H9 (cell line): ENCODE data around the gene NAT14. TPM values are rescaled to one million over a fixed set of nuclear protein-coding genes. Genes with fewer than 3 reads are reported as not detected.

ENCODE experiments used
- DNase-seq: peaks from one replicate; pipeline ENCODE4 v3.0.0-alpha.2; 2017
- H2AFZ ChIP-seq: one replicate; pipeline ENCODE4 v1.6.1; 2013; ENCODE audit warnings: mild to moderate bottlenecking, low read length, control low read depth, moderate library complexity
- H2AK5ac ChIP-seq: 2 replicates; pipeline ENCODE4 v1.6.1; 2013; ENCODE audit warnings: low read length, control low read depth, mixed read lengths; ENCODE audit not compliant: insufficient read length
- H2BK120ac ChIP-seq: one replicate; pipeline ENCODE4 v1.6.1; 2013; ENCODE audit warnings: low read depth, mild to moderate bottlenecking, low read length, control low read depth, inconsistent platforms; ENCODE audit not compliant: poor library complexity, severe bottlenecking
- H2BK12ac ChIP-seq: 2 replicates; pipeline ENCODE4 v1.6.1; 2013; ENCODE audit warnings: low read length, control low read depth, mixed read lengths, low read depth; ENCODE audit not compliant: insufficient read length
- H2BK15ac ChIP-seq: 2 replicates; pipeline ENCODE4 v1.6.1; 2013; ENCODE audit warnings: low read depth, low read length, control low read depth
- H2BK20ac ChIP-seq: one replicate; pipeline ENCODE4 v1.6.1; 2013; ENCODE audit warnings: low read depth, mild to moderate bottlenecking, low read length, control low read depth, inconsistent platforms; ENCODE audit not compliant: poor library complexity, severe bottlenecking
- H2BK5ac ChIP-seq: 2 replicates; pipeline ENCODE4 v1.6.1; 2013; ENCODE audit warnings: low read length, control low read depth, mixed read lengths; ENCODE audit not compliant: insufficient read length
- H3K14ac ChIP-seq: 2 replicates; pipeline ENCODE4 v1.6.1; 2013; ENCODE audit warnings: low read length, control low read depth; ENCODE audit not compliant: insufficient read depth
- H3K18ac ChIP-seq: 2 replicates; pipeline ENCODE4 v1.6.1; 2013; ENCODE audit warnings: low read depth, mild to moderate bottlenecking, mixed read lengths, low read length, control low read depth; ENCODE audit not compliant: insufficient read length
- H3K23ac ChIP-seq: 2 replicates; pipeline ENCODE4 v1.6.1; 2013; ENCODE audit warnings: low read length, control low read depth, mixed read lengths, low read depth; ENCODE audit not compliant: insufficient read length
- H3K23me2 ChIP-seq: 2 replicates; pipeline ENCODE4 v1.6.1; 2013; ENCODE audit warnings: low read depth, mild to moderate bottlenecking, mixed read lengths, low read length, control low read depth; ENCODE audit not compliant: insufficient read length, poor library complexity, severe bottlenecking
- H3K27ac ChIP-seq: 2 replicates; pipeline ENCODE4 v1.5.1; 2013; ENCODE audit warnings: low read length, control low read depth, mixed read lengths, low read depth; ENCODE audit not compliant: insufficient read length
- H3K27me3 ChIP-seq: 2 replicates; pipeline ENCODE4 v1.6.1; 2013; ENCODE audit warnings: low read length, control low read depth, inconsistent platforms; ENCODE audit not compliant: insufficient read depth
- H3K4ac ChIP-seq: 2 replicates; pipeline ENCODE4 v1.6.1; 2013; ENCODE audit warnings: low read depth, mild to moderate bottlenecking, control low read depth, inconsistent platforms, low read length, moderate library complexity
- H3K4me1 ChIP-seq: 2 replicates; pipeline ENCODE4 v1.6.1; 2013; ENCODE audit warnings: low read length, control low read depth, inconsistent platforms; ENCODE audit not compliant: insufficient read depth
- H3K4me2 ChIP-seq: 2 replicates; pipeline ENCODE4 v1.6.1; 2013; ENCODE audit warnings: low read length, control low read depth, mixed read lengths; ENCODE audit not compliant: insufficient read length, insufficient read depth
- H3K56ac ChIP-seq: 2 replicates; pipeline ENCODE4 v1.6.1; 2013; ENCODE audit warnings: low read depth, mild to moderate bottlenecking, mixed read lengths, low read length, control low read depth; ENCODE audit not compliant: insufficient read length
- H3K79me1 ChIP-seq: 2 replicates; pipeline ENCODE4 v1.6.1; 2013; ENCODE audit warnings: low read depth, mild to moderate bottlenecking, moderate library complexity, low read length, control low read depth, inconsistent platforms; ENCODE audit not compliant: insufficient read depth, poor library complexity, severe bottlenecking
- H3K79me2 ChIP-seq: 2 replicates; pipeline ENCODE4 v1.6.1; 2013; ENCODE audit warnings: low read length, control low read depth, inconsistent platforms; ENCODE audit not compliant: insufficient read depth
- H3K9ac ChIP-seq: 2 replicates; pipeline ENCODE4 v1.6.1; 2013; ENCODE audit warnings: low read length, control low read depth, mixed read lengths; ENCODE audit not compliant: insufficient read length; ENCODE audit errors: extremely low read depth
- H3K9me3 ChIP-seq: one replicate; pipeline ENCODE4 v1.6.1; 2013; ENCODE audit warnings: low read depth, low read length, inconsistent platforms; ENCODE audit not compliant: control insufficient read depth
- H3T11ph ChIP-seq: one replicate; pipeline ENCODE4 v1.6.1; 2013; ENCODE audit warnings: mild to moderate bottlenecking, low read length, control low read depth, inconsistent platforms
- H4K20me1 ChIP-seq: one replicate; pipeline ENCODE4 v1.6.1; 2013; ENCODE audit not compliant: control insufficient read depth, insufficient read length, insufficient read depth
- H4K5ac ChIP-seq: 2 replicates; pipeline ENCODE4 v1.6.1; 2013; ENCODE audit warnings: low read depth, mild to moderate bottlenecking, mixed read lengths, low read length, control low read depth; ENCODE audit not compliant: insufficient read length
- H4K8ac ChIP-seq: replicated peaks from 2 replicates; pipeline ENCODE4 v1.6.1; 2013; ENCODE audit warnings: low read length, control low read depth, mixed read lengths, low read depth; ENCODE audit not compliant: insufficient read length
- H4K91ac ChIP-seq: 2 replicates; pipeline ENCODE4 v1.6.1; 2013; ENCODE audit warnings: low read depth, mild to moderate bottlenecking, moderate library complexity, mixed read lengths, low read length, control low read depth; ENCODE audit not compliant: insufficient read length
- H3K27ac Mint-ChIP-seq, 3 experiments: 2 replicates in 2 of 3; 3 replicates in 1 of 3; pipeline ENCODE4 v1.8.0; 2020 to 2021; ENCODE audit warnings: mixed read lengths in 3 of 3, mild to moderate bottlenecking in 1 of 3, moderate library complexity in 1 of 3
- H3K27me3 Mint-ChIP-seq: 2 replicates; pipeline ENCODE4 v1.8.0; 2021; ENCODE audit warnings: low read depth, mild to moderate bottlenecking, moderate library complexity, mixed read lengths
- H3K36me3 Mint-ChIP-seq, 3 experiments: 2 replicates in 2 of 3; 3 replicates in 1 of 3; pipeline ENCODE4 v1.8.0; 2020 to 2021; ENCODE audit warnings: low read depth in 3 of 3, mixed read lengths in 3 of 3; ENCODE audit not compliant: insufficient read depth in 1 of 3
- H3K4me1 Mint-ChIP-seq, 2 experiments: 2 replicates each; pipeline ENCODE4 v1.8.0; 2020; ENCODE audit warnings: mixed read lengths in 2 of 2
- H3K4me3 Mint-ChIP-seq, 2 experiments: 2 replicates in 1 of 2; 3 replicates in 1 of 2; pipeline ENCODE4 v1.8.0; 2020 to 2021; ENCODE audit warnings: mild to moderate bottlenecking in 2 of 2, mixed read lengths in 2 of 2, moderate library complexity in 1 of 2
- H3K9me3 Mint-ChIP-seq, 2 experiments: 2 replicates in 1 of 2; 3 replicates in 1 of 2; pipeline ENCODE4 v1.8.0; 2020; ENCODE audit warnings: mild to moderate bottlenecking in 2 of 2, mixed read lengths in 2 of 2, moderate library complexity in 1 of 2
- CTCF ChIP-seq: fragments of 200-600 bp; sonication (generic); conservative IDR thresholded peaks from 3 replicates; pipeline ENCODE4 v1.8.0; 2021; ENCODE audit warnings: antibody characterized with exemption, mild to moderate bottlenecking
- WGBS: extraction: QIAGEN DNeasy Blood & Tissue Kit; methylation state at CpG from one replicate; pipeline ENCODE4 v1.1.7; 2013; ENCODE audit warnings: missing lambda C conversion rate, low lambda C conversion rate, mixed read lengths; ENCODE audit not compliant: insufficient read length; ENCODE audit errors: extremely low coverage; 5-methylcytosine and 5-hydroxymethylcytosine counted together
- total RNA-seq: library from RNA; stranded (reverse); gene quantifications from 2 replicates; pipeline ENCODE4 v1.2.1, GENCODE V29; 2021

The NAT14 gene
- total RNA-seq, 1 experiment from 2014 or later = 51.2 TPM

- Histone ChIP-seq H3K23ac (no peak overlapping the region), H3K9ac (no peak overlapping the region), H2AFZ (no peak overlapping the region), H2BK12ac (no peak overlapping the region), H2BK20ac (no peak overlapping the region), H3K27me3 (peaks cover 2% of the 10 kb centered on the region; the same call in 1 of the 2 replicates), H3K4me2 (no peak overlapping the region), H3K4ac (no peak overlapping the region), H3T11ph (no peak overlapping the region), H2BK15ac (no peak overlapping the region), H3K14ac (no peak overlapping the region), H2AK5ac (no peak overlapping the region), H2BK120ac (no peak overlapping the region), H2BK5ac (no peak overlapping the region), H3K56ac (no peak overlapping the region), H4K5ac (no peak overlapping the region), H3K79me1 (no peaks in the 10 kb centered on the region), H4K20me1 (no peaks in the 10 kb centered on the region), H3K27ac (no peak overlapping the region), H4K91ac (no peak overlapping the region), H4K8ac (no peak overlapping the region), H3K79me2 (0 out of 2 replicates have a peak, but pooled peaks cover 4% of the 10 kb centered on the region), H3K18ac (no peak overlapping the region), H3K9me3 (no peaks in the 10 kb centered on the region), H3K23me2 (peaks cover 9% of the 10 kb centered on the region), H3K4me1 (0 out of 2 replicates have a peak, but pooled peaks cover 5% of the 10 kb centered on the region)
- Mint-ChIP-seq H3K27ac (no peak overlapping the region; a peak in 1 of 7 replicates), H3K27me3 (peaks cover 17% of the 10 kb centered on the region), H3K36me3 (peaks cover 16 to 18% (median 18%) of the 10 kb centered on the region in 3 experiments; a peak in 6 of 7 replicates), H3K4me3 (no peak overlapping the region), H3K4me1 (peaks cover 15 to 34% of the 10 kb centered on the region in 2 experiments), H3K9me3 (no peaks in the 10 kb centered on the region; a peak in 1 of 5 replicates)
- DNase-seq = no peak
- no CpG with 5 or more reads among the region's 14 CpGs for WGBS
- no peak for TF ChIP-seq CTCF
Measured at GRCh38 chr19:55456347-55456746, 28.6 kb upstream of the NAT14 start.
